GM23248 (cell line): ENCODE results near the gene SPC24. TPM values are rescaled to one million over a fixed set of nuclear protein-coding genes. Genes with fewer than 3 reads are reported as not detected.
A peak's percentile ranks its signal among the peaks of the same experiment; 100 is the strongest.

Experiments used
- DNase-seq: peaks from one replicate; pipeline ENCODE4 v3.0.0-alpha.2; 2015
- H2AFZ ChIP-seq: fragments of 200-600 bp; sonication (generic); 2 replicates; pipeline ENCODE4 v1.6.1; 2016; ENCODE audit warnings: antibody characterized with exemption
- H3F3A ChIP-seq: fragments of 200-600 bp; sonication (generic); 2 replicates; pipeline ENCODE4 v1.6.1; 2016; ENCODE audit warnings: mild to moderate bottlenecking, antibody characterized with exemption, mixed run types; ENCODE audit not compliant: insufficient read depth
- H3K27ac ChIP-seq: fragments of 200-600 bp; sonication (generic); 2 replicates; pipeline ENCODE4 v1.5.1; 2016; ENCODE audit warnings: mild to moderate bottlenecking
- H3K27me3 ChIP-seq: fragments of 200-600 bp; sonication (generic); replicated peaks from 2 replicates; pipeline ENCODE4 v1.6.1; 2016; ENCODE audit warnings: mild to moderate bottlenecking; ENCODE audit not compliant: insufficient read depth
- H3K36me3 ChIP-seq: fragments of 200-600 bp; sonication (generic); 2 replicates; pipeline ENCODE4 v1.6.1; 2016; ENCODE audit warnings: low read depth, mild to moderate bottlenecking
- H3K4me1 ChIP-seq: fragments of 200-600 bp; sonication (generic); 2 replicates; pipeline ENCODE4 v1.6.1; 2016; ENCODE audit warnings: mild to moderate bottlenecking; ENCODE audit not compliant: insufficient read depth
- H3K4me2 ChIP-seq: fragments of 200-600 bp; sonication (generic); one replicate; pipeline ENCODE4 v1.6.1; 2016; ENCODE audit warnings: mild to moderate bottlenecking; ENCODE audit not compliant: unreplicated experiment
- H3K4me3 ChIP-seq: fragments of 200-600 bp; sonication (generic); 2 replicates; pipeline ENCODE4 v1.5.1; 2016; ENCODE audit warnings: mild to moderate bottlenecking
- H3K79me2 ChIP-seq: fragments of 200-600 bp; sonication (generic); 2 replicates; pipeline ENCODE4 v1.6.1; 2016; ENCODE audit warnings: mild to moderate bottlenecking; ENCODE audit not compliant: insufficient read depth
- H3K9ac ChIP-seq: fragments of 200-600 bp; sonication (generic); 2 replicates; pipeline ENCODE4 v1.6.1; 2016; ENCODE audit warnings: mild to moderate bottlenecking
- H3K9me2 ChIP-seq: fragments of 200-600 bp; sonication (generic); 2 replicates; pipeline ENCODE4 v1.6.1; 2016; ENCODE audit warnings: mixed run types, mild to moderate bottlenecking, moderate library complexity; ENCODE audit not compliant: insufficient read depth
- H3K9me3 ChIP-seq: fragments of 200-600 bp; sonication (generic); one replicate; pipeline ENCODE4 v1.6.1; 2017; ENCODE audit warnings: low read depth
- H4K20me1 ChIP-seq: fragments of 200-600 bp; sonication (generic); 2 replicates; pipeline ENCODE4 v1.6.0; 2016; ENCODE audit not compliant: insufficient read depth
- EZH2 ChIP-seq: fragments of 200-600 bp; sonication (generic); IDR thresholded peaks from 2 replicates; pipeline ENCODE4 v1.6.1; 2018; ENCODE audit warnings: antibody characterized with exemption, mild to moderate bottlenecking; ENCODE audit not compliant: insufficient read depth, poor library complexity, severe bottlenecking
- EZH2phosphoT487 ChIP-seq: fragments of 200-600 bp; sonication (generic); IDR thresholded peaks from 2 replicates; pipeline ENCODE4 v1.6.1; 2018; ENCODE audit warnings: antibody characterized with exemption, moderate library complexity, mild to moderate bottlenecking, low read depth; ENCODE audit not compliant: insufficient read depth
- WGBS, 2 experiments: methylation state at CpG; one replicate each; pipeline ENCODE4 v1.1.6; 2015 to 2017; ENCODE audit warnings: low lambda C conversion rate in 2 of 2, low coverage in 1 of 2; ENCODE audit errors: missing lambda C conversion rate in 2 of 2; 5-methylcytosine and 5-hydroxymethylcytosine counted together
- in situ Hi-C: fragments of 300-500 bp; cut with MboI; formaldehyde crosslinking; loops from 2 replicates; pipeline ENCODE4 v1.15.0; 2020
- polyA plus RNA-seq: library from polyadenylated mRNA; unstranded; fragments of >200 nt; fragmentation: Nextera tagmentation; extraction: Ambion mirVana; gene quantifications from 2 replicates; pipeline ENCODE4 v1.2.1, GENCODE V29; 2016
- total RNA-seq: library from RNA; depleted of rRNA; stranded (reverse); fragments of >200 nt; shearing (Covaris generic); gene quantifications from 2 replicates; pipeline ENCODE4 v1.2.3, GENCODE V29; 2014

Gene SPC24
- total and polyA plus RNA-seq, 2 experiments from 2014 or later: 14.8 to 19.8 TPM

- no peaks in the 10 kb centered on the region for H4K20me1 ChIP-seq
- peaks cover 85% of the 10 kb centered on the region for H3K79me2 ChIP-seq
Measured at GRCh38 chr19:11192957-11193939, 37.7 kb upstream of the SPC24 start.

DNA sequence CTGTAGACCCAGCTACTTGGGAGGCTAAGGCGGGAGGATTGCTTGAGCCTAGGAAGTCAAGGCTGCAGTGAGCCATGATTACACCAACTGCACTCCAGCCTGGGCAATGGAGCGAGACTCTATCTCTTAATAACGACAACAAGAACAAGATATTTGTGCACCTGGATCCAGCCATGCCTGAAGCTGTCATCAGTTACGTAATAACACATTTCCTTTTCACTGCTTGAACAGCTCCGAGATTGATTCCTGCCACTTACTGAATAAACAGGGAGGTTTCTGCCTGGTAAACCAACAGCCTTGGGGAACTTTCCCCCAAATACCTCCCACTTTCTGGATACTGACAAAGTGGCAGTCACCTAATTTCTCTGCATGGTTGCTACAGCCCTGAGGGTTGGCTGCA, 36.4 kb upstream of the SPC24 start:
- H3K4me3 ChIP-seq: no peak overlapping the region
- in situ Hi-C loops: no loop called here
- no peak overlapping the region for H3K9ac ChIP-seq
- no peak overlapping the region for H3K4me2 ChIP-seq
- no peaks in the 10 kb centered on the region for H4K20me1 ChIP-seq
- H3K79me2 ChIP-seq: peaks cover 94% of the 10 kb centered on the region
- WGBS, 2 experiments: 79 to 80% methylated on average over 5 of the region's 5 CpGs
- peak overlapping the region; percentile 14; the same call in 1 of the 2 replicates for H3K27ac ChIP-seq
- no peak for DNase-seq
- H3K4me1 ChIP-seq: peaks cover 18% of the 10 kb centered on the region; the same call in 1 of the 2 replicates
- no peaks in the 10 kb centered on the region for H3K9me2 ChIP-seq
- no peak overlapping the region for H2AFZ ChIP-seq
- H3K36me3 ChIP-seq: peaks cover 17% of the 10 kb centered on the region; the same call in 1 of the 2 replicates
- H3K27me3 ChIP-seq: no peaks in the 10 kb centered on the region
- TF ChIP-seq EZH2phosphoT487 (no peak), EZH2 (no peak)
- H3F3A ChIP-seq: peaks cover 44% of the 10 kb centered on the region
- no peaks in the 10 kb centered on the region for H3K9me3 ChIP-seq

More at GRCh38 chr19:11192957-11193939, 37.7 kb upstream of the SPC24 start:
- DNase-seq: no peak
- no peak overlapping the region for H3K9ac ChIP-seq
- H3K4me3 ChIP-seq: no peak overlapping the region
- WGBS, 2 experiments: 94 to 96% methylated on average over 48 to 67 of the region's 68 CpGs
- no peaks in the 10 kb centered on the region for H3K9me3 ChIP-seq
- H3K4me2 ChIP-seq: no peak overlapping the region
- no peak overlapping the region for H3K27ac ChIP-seq
- in situ Hi-C loops: no loop called here
- peaks cover 8% of the 10 kb centered on the region; the same call in 1 of the 2 replicates for H3K36me3 ChIP-seq
- TF ChIP-seq EZH2 (no peak), EZH2phosphoT487 (no peak)
- peaks cover 38% of the 10 kb centered on the region for H3F3A ChIP-seq
- no peak overlapping the region for H2AFZ ChIP-seq
- peaks cover 18% of the 10 kb centered on the region; the same call in 1 of the 2 replicates for H3K4me1 ChIP-seq
- no peaks in the 10 kb centered on the region for H3K27me3 ChIP-seq
- no peaks in the 10 kb centered on the region for H3K9me2 ChIP-seq

- Histone ChIP-seq H3K9ac (no peak overlapping the region), H3K79me2 (peaks cover 94% of the 10 kb centered on the region), H2AFZ (no peak overlapping the region), H4K20me1 (no peaks in the 10 kb centered on the region), H3K4me2 (no peak overlapping the region), H3K27me3 (no peaks in the 10 kb centered on the region), H3K4me1 (peaks cover 18% of the 10 kb centered on the region; the same call in 1 of the 2 replicates), H3K27ac (peak overlapping the region; percentile 14; the same call in 1 of the 2 replicates), H3K4me3 (no peak overlapping the region), H3K9me2 (no peaks in the 10 kb centered on the region), H3K36me3 (peaks cover 23% of the 10 kb centered on the region; the same call in 1 of the 2 replicates), H3F3A (peaks cover 44% of the 10 kb centered on the region), H3K9me3 (no peaks in the 10 kb centered on the region)
- 15 to 21% methylated on average over 8 of the region's 8 CpGs for WGBS, 2 experiments
- TF ChIP-seq EZH2phosphoT487 (no peak), EZH2 (no peak)
- peak; percentile 74 for DNase-seq
- in situ Hi-C loops: no loop called here
Measured at GRCh38 chr19:11191273-11191755, 35.7 kb upstream of the SPC24 start.

DNA sequence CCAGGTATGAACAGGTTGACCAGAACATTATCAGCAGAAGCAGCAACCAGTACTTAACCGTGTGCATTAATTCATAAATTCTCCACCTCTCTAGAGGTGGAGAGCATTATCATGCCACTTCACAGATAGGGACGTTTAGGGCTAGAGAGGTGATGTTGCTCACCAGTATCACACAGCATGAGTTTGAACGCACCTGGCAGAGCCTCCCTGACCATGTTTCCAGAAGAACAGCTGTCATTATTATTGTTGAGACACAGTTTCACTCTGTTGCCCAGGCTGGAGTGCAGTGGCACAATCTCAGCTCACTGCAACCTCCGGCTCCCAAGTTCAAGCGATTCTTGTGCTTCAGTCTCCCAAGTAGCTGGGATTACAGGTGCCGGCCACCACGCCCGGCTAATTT, 34.9 kb upstream of the SPC24 start:
- no peak overlapping the region for H3K4me2 ChIP-seq
- no peaks in the 10 kb centered on the region for H3K9me2 ChIP-seq
- no peak for TF ChIP-seq EZH2
- TF ChIP-seq EZH2phosphoT487: no peak
- no peaks in the 10 kb centered on the region for H3K27me3 ChIP-seq
- peaks cover 15% of the 10 kb centered on the region; the same call in 1 of the 2 replicates for H3K4me1 ChIP-seq
- in situ Hi-C loops: no loop called here
- no peak overlapping the region for H2AFZ ChIP-seq
- no peak overlapping the region for H3K4me3 ChIP-seq
- peaks cover 94% of the 10 kb centered on the region for H3K79me2 ChIP-seq
- H3F3A ChIP-seq: peaks cover 44% of the 10 kb centered on the region
- peak overlapping the region; percentile 38 for H3K27ac ChIP-seq
- peaks cover 27% of the 10 kb centered on the region for H3K36me3 ChIP-seq
- DNase-seq: no peak
- no peak overlapping the region for H3K9ac ChIP-seq
- 60 to 64% methylated on average over 8 of the region's 8 CpGs for WGBS, 2 experiments
- H4K20me1 ChIP-seq: no peaks in the 10 kb centered on the region
- H3K9me3 ChIP-seq: no peaks in the 10 kb centered on the region
